VCaP (cell line): ENCODE measurements around the gene ATP8A2.

Source experiments
- H3K27ac ChIP-seq: fragments of 450-650 bp; 2 replicates; pipeline ENCODE4 v1.5.1; 2017
- TF ChIP-seq, protein P1 (sequence below): fragments of 450-650 bp; conservative IDR thresholded peaks from 2 replicates; pipeline ENCODE4 v1.5.1; 2017; ENCODE audit warnings: mild to moderate bottlenecking, moderate library complexity

The ATP8A2 gene

GRCh38 chr13:25432691-25433090, 60.9 kb downstream of the ATP8A2 start:
- H3K27ac ChIP-seq: no peak overlapping the region
- TF ChIP-seq, protein P1, sequence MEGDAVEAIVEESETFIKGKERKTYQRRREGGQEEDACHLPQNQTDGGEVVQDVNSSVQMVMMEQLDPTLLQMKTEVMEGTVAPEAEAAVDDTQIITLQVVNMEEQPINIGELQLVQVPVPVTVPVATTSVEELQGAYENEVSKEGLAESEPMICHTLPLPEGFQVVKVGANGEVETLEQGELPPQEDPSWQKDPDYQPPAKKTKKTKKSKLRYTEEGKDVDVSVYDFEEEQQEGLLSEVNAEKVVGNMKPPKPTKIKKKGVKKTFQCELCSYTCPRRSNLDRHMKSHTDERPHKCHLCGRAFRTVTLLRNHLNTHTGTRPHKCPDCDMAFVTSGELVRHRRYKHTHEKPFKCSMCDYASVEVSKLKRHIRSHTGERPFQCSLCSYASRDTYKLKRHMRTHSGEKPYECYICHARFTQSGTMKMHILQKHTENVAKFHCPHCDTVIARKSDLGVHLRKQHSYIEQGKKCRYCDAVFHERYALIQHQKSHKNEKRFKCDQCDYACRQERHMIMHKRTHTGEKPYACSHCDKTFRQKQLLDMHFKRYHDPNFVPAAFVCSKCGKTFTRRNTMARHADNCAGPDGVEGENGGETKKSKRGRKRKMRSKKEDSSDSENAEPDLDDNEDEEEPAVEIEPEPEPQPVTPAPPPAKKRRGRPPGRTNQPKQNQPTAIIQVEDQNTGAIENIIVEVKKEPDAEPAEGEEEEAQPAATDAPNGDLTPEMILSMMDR: no peak

DNA sequence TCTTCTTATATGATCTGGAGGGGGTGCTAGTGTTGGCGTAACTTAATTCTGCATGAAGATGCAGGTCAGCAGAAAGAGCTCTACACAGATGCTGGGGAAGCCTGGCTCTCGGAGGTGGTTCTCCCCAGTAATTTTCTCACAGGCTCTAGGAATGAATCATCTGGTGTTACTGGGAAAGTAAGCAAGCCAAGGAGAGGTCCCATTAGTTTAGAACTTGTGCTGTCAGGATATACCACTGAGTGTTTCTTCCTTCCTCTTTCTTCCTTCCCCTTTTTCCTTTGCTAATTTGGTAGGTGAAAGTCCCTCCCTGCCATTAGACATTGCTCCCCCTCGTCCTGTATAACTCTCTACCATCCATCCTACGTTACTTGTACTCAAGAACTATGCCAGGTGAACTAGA, 68.3 kb downstream of the ATP8A2 start:
- TF ChIP-seq, protein P1: no peak

DNA sequence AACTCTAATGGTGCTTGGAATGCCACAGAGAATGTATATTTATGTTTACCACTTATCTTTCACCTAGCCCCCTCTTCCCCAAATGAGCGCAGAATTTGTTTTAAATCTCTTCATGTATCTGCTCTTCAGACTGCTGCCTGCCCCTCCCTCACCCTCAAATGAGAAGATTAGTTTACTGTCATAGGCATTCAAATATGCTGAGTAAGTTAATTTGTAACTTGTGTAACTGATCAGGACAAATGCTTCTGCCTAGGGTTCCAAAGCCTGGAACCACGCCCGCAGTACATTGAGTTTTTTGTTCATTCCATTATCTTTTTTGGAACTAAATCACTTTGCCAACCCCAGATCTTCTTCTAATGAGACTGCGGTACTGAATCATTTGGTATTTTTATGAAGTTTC, 74.5 kb downstream of the ATP8A2 start:
- TF ChIP-seq, protein P1: no peak
- H3K27ac ChIP-seq: peak overlapping the region; percentile 81

More for the DNA sequence above, 68.3 kb downstream of the ATP8A2 start:
- no peak overlapping the region for H3K27ac ChIP-seq

- TF ChIP-seq, protein P1: no peak
- peak overlapping the region; percentile 81; the same call in 1 of the 2 replicates for H3K27ac ChIP-seq
Observed at GRCh38 chr13:25447396-25447795, 75.6 kb downstream of the ATP8A2 start.

DNA sequence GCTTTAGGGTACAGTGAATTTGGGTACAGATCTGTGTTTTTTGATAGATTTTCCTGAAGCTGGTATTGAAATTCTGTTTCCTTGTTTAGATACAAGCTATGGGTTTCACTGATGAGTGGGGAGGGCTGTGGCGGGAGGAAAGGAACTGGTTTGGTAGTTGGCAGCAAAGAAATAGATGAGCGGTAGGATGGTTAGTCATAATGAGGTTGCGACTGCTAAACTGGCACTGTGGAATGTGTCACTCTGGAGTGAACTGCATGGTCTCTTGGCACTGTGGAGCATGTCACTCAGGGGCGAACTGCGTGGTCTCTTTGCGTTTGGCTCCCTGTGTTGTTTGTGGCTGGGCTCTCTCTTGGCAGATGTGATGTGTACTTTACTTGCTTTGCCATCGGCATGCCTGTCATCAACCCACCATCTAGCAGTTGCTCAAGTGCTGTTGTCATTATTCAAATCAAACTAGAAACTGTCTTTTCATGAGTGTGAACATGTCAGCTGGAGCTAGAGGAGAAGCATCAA, 82.1 kb downstream of the ATP8A2 start:
- no peak overlapping the region; the same call in 1 of the 2 replicates for H3K27ac ChIP-seq
- TF ChIP-seq, protein P1: no peak

DNA sequence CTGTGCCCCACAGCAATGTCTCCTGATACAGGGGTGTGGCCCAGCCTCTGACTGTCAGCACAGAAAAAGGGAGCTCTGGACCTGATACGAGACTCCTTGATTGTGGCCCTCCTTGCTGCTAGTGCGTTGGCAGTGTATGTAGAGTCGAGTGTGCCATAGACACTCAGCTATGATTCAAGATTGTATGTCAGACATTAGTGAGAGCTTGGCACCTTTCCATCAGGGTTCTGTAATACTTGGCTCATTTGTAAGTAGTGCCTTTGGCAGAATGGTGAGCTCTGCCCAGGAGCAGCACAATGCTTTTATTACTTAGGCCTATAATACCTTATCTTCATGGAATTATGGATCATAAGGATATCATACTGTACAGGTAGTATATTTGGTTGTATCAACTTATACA, 83.4 kb downstream of the ATP8A2 start:
- TF ChIP-seq, protein P1: no peak
- peak overlapping the region; percentile 70 for H3K27ac ChIP-seq

DNA sequence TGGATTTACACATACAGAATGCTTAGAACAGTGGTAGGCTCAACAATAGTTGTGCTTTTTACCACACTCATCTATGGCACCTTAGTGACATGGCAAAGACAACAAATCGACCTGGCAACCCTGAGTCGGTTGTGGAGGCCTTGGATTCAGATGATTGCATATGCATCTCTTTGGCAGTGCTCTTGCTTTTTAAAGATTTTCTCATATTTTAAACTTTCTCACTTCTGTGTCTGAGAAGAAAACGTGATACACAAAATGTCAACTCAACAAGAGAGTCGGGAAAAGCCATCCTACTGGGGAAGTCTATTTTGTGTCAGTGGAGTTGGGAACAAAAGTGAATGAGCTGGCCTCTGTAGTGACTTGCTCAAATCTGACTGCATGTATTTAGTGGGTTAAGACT, 85.8 kb downstream of the ATP8A2 start:
- TF ChIP-seq, protein P1: no peak
- H3K27ac ChIP-seq: peak overlapping the region; percentile 70
